HepG2 (cell line): ENCODE data around the gene LYRM4. TPM values are rescaled to one million over a fixed set of nuclear protein-coding genes. Genes with fewer than 3 reads are reported as not detected.

Experiments
- MTA1 ChIP-seq: sonication (generic); formaldehyde crosslinking; IDR thresholded peaks from 2 replicates; pipeline ENCODE4 v1.4.0; 2020; ENCODE audit warnings: missing genetic modification reagents, mild to moderate bottlenecking, borderline replicate concordance
- NFIB ChIP-seq: sonication (generic); formaldehyde crosslinking; IDR thresholded peaks from 2 replicates; pipeline ENCODE4 v1.9.0; 2021; ENCODE audit warnings: missing genetic modification reagents, mild to moderate bottlenecking, borderline replicate concordance
- RAD51 ChIP-seq: fragments of 450-650 bp; IDR thresholded peaks from 2 replicates; pipeline ENCODE4 v1.6.1; 2016; ENCODE audit warnings: borderline replicate concordance
- SP140L ChIP-seq: sonication (generic); formaldehyde crosslinking; IDR thresholded peaks from 2 replicates; pipeline ENCODE4 v1.4.0; 2020; ENCODE audit warnings: missing genetic modification reagents, borderline replicate concordance
- ZNF7 ChIP-seq: IDR thresholded peaks from 2 replicates; pipeline ENCODE4 v1.6.1; 2016; ENCODE audit warnings: missing biosample characterization, missing genetic modification reagents
- ZNF766 ChIP-seq: sonication (generic); formaldehyde crosslinking; IDR thresholded peaks from 2 replicates; pipeline ENCODE4 v1.5.0; 2020; ENCODE audit warnings: missing genetic modification reagents, borderline replicate concordance
- polyA plus RNA-seq, 8 experiments: library from polyadenylated mRNA; depleted of rRNA in 3 of 8; stranded (reverse) in 7 of 8; unstranded in 1 of 8; fragments of >200 nt; fragmentation: Illumina TruSeq in 4 of 8; extraction: Trizol in 4 of 8; gene quantifications; 2 replicates each; pipeline versions ENCODE4 v1.2.1 to v1.2.3, GENCODE V29; 2011 to 2016; ENCODE audit warnings: low read depth in 4 of 8, missing spikeins in 1 of 8, mixed read lengths in 1 of 8; ENCODE audit not compliant: insufficient read depth in 1 of 8
- total RNA-seq, 5 experiments: library from RNA; depleted of rRNA; stranded (reverse); fragments of >200 nt; fragmentation: Illumina TruSeq; extraction: Trizol; gene quantifications; 2 replicates each; pipeline ENCODE4 v1.2.3, GENCODE V29; 2016; ENCODE audit warnings: low read depth in 1 of 5
- TF ChIP-seq, protein P1 (sequence below): sonication (generic); formaldehyde crosslinking; conservative IDR thresholded peaks from 2 replicates; pipeline ENCODE4 v1.4.0; 2020; ENCODE audit warnings: mild to moderate bottlenecking, missing genetic modification reagents, moderate library complexity
- TF ChIP-seq, protein P2 (sequence below): IDR thresholded peaks from 2 replicates; pipeline ENCODE4 v1.6.1; 2016; ENCODE audit warnings: low read depth, missing genetic modification reagents, missing compliant biosample characterization
- TF ChIP-seq, protein P3 (sequence below): sonication (generic); formaldehyde crosslinking; conservative IDR thresholded peaks from 2 replicates; pipeline ENCODE4 v1.8.0; 2022; ENCODE audit warnings: missing genetic modification reagents

LYRM4 gene
- total and polyA plus RNA-seq, 2 of the 13 experiments (the other 11 are each of a cell fraction or from before 2014, with no cell fraction given): 64.6 to 67.5 TPM

DNA sequence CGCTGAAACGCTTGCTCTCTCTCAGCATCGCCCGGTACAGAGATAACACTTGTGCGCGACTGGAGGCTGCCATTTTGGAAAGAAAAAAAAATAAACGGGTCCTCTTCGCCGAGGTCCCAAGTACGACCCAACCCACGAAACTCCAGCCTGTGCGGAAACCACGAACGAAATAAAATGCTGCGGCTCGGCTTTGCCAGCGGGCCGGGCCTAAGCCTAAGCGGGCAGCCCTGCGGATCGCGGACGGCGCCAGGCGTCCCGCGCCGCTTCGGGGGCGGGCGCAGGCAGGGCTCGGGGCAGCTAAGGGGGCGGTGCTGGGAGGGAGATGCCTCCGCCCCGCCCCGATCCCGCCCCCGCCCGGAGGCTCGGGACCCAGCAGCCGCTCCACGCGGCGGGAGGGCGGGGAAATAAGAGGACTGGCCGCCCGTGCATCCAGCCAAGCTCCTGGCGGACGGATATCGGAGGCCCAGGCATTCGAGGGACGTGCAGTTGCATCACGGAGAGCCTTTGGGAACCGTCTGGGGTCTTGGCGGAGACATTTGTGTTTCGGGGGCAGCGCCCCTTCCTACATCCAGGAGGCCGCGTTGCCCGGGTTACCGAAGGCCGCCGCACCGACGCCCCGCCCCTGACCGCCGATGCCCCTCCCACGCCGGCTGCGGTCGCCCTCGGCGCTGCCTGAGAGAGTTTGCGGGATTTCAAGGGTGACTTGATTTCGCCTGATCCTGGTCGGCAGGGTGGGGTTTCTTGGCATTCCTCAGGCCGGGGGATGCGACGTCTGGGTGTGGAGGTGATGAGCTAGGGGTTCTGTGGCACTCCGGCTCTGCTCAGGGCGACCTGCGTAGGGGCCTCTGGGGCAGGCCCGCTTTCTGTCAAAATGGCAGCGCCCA lies at the start of gene LYRM4, which contains the start of gene FARS2 (continued):
- TF ChIP-seq, protein P1, sequence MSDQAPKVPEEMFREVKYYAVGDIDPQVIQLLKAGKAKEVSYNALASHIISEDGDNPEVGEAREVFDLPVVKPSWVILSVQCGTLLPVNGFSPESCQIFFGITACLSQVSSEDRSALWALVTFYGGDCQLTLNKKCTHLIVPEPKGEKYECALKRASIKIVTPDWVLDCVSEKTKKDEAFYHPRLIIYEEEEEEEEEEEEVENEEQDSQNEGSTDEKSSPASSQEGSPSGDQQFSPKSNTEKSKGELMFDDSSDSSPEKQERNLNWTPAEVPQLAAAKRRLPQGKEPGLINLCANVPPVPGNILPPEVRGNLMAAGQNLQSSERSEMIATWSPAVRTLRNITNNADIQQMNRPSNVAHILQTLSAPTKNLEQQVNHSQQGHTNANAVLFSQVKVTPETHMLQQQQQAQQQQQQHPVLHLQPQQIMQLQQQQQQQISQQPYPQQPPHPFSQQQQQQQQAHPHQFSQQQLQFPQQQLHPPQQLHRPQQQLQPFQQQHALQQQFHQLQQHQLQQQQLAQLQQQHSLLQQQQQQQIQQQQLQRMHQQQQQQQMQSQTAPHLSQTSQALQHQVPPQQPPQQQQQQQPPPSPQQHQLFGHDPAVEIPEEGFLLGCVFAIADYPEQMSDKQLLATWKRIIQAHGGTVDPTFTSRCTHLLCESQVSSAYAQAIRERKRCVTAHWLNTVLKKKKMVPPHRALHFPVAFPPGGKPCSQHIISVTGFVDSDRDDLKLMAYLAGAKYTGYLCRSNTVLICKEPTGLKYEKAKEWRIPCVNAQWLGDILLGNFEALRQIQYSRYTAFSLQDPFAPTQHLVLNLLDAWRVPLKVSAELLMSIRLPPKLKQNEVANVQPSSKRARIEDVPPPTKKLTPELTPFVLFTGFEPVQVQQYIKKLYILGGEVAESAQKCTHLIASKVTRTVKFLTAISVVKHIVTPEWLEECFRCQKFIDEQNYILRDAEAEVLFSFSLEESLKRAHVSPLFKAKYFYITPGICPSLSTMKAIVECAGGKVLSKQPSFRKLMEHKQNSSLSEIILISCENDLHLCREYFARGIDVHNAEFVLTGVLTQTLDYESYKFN (CRISPR knock-in tag): 0 out of 2 replicates have a peak, but pooled peaks have one; percentile 41
- TF ChIP-seq RAD51 (no peak), NFIB (no peak), ZNF766 (CRISPR knock-in tag) (peak; percentile 76), ZNF7 (CRISPR knock-in tag) (no peak), SP140L (peak; percentile 81; the same call in 1 of the 2 replicates), MTA1 (CRISPR knock-in tag) (no peak; the same call in 1 of the 2 replicates)
- TF ChIP-seq, protein P2, sequence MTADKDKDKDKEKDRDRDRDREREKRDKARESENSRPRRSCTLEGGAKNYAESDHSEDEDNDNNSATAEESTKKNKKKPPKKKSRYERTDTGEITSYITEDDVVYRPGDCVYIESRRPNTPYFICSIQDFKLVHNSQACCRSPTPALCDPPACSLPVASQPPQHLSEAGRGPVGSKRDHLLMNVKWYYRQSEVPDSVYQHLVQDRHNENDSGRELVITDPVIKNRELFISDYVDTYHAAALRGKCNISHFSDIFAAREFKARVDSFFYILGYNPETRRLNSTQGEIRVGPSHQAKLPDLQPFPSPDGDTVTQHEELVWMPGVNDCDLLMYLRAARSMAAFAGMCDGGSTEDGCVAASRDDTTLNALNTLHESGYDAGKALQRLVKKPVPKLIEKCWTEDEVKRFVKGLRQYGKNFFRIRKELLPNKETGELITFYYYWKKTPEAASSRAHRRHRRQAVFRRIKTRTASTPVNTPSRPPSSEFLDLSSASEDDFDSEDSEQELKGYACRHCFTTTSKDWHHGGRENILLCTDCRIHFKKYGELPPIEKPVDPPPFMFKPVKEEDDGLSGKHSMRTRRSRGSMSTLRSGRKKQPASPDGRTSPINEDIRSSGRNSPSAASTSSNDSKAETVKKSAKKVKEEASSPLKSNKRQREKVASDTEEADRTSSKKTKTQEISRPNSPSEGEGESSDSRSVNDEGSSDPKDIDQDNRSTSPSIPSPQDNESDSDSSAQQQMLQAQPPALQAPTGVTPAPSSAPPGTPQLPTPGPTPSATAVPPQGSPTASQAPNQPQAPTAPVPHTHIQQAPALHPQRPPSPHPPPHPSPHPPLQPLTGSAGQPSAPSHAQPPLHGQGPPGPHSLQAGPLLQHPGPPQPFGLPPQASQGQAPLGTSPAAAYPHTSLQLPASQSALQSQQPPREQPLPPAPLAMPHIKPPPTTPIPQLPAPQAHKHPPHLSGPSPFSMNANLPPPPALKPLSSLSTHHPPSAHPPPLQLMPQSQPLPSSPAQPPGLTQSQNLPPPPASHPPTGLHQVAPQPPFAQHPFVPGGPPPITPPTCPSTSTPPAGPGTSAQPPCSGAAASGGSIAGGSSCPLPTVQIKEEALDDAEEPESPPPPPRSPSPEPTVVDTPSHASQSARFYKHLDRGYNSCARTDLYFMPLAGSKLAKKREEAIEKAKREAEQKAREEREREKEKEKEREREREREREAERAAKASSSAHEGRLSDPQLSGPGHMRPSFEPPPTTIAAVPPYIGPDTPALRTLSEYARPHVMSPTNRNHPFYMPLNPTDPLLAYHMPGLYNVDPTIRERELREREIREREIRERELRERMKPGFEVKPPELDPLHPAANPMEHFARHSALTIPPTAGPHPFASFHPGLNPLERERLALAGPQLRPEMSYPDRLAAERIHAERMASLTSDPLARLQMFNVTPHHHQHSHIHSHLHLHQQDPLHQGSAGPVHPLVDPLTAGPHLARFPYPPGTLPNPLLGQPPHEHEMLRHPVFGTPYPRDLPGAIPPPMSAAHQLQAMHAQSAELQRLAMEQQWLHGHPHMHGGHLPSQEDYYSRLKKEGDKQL: no peak
- TF ChIP-seq, protein P3, sequence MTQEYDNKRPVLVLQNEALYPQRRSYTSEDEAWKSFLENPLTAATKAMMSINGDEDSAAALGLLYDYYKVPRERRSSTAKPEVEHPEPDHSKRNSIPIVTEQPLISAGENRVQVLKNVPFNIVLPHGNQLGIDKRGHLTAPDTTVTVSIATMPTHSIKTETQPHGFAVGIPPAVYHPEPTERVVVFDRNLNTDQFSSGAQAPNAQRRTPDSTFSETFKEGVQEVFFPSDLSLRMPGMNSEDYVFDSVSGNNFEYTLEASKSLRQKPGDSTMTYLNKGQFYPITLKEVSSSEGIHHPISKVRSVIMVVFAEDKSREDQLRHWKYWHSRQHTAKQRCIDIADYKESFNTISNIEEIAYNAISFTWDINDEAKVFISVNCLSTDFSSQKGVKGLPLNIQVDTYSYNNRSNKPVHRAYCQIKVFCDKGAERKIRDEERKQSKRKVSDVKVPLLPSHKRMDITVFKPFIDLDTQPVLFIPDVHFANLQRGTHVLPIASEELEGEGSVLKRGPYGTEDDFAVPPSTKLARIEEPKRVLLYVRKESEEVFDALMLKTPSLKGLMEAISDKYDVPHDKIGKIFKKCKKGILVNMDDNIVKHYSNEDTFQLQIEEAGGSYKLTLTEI (CRISPR knock-in tag): no peak
